ENCODE data around the gene LPAR3.

LPAR3 gene

GRCh38 chr1:84885469-84885868 lies 7.5 kb downstream of the LPAR3 start:
- TF ChIP-seq POLR2A (IDR thresholded peaks at IDR 0.05; ENCODE audit: low read depth, low read length), result no peak
- FAIRE-seq, result no peak
- no peak for DNase-seq (ENCODE audit: insufficient read length, low spot score)

DNA sequence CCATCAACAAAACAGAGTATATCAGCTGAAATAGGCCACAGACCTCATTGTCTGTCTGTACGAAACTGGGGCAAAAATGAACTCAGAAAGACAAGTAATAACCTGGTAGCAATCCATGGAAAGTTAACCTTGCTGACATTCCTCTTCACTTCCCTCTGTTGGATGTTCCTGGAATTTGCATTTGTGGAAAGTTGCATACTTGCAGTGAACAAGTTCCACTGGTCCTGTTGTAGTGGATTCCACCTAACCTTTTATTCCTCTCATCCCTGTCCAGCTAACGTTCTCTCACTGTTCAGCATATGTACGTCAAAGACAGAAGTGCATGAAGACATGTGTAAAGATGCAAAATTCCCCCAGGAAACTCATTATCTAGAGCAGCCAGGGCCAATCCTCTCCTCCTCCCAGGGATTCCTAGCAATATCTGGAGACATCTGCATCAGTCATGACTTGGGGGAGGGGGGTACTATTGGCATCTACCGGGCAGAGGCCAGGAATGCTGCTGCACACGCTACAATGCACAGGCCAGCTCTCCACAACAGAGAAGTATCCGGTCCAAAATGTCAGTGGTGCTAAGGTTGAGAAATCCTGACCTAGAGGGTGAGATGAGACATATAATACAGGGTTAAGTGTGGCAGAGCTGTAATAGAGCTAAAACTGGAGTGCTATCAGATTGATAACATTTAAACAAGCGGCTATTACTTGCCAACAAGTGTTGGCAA lies 8.2 kb downstream of the LPAR3 start:
- DNase-seq (ENCODE audit: insufficient read length, low spot score), result no peak
- TF ChIP-seq POLR2A (IDR thresholded peaks at IDR 0.05; ENCODE audit: low read depth, low read length), result no peak
- no peak for FAIRE-seq

DNA sequence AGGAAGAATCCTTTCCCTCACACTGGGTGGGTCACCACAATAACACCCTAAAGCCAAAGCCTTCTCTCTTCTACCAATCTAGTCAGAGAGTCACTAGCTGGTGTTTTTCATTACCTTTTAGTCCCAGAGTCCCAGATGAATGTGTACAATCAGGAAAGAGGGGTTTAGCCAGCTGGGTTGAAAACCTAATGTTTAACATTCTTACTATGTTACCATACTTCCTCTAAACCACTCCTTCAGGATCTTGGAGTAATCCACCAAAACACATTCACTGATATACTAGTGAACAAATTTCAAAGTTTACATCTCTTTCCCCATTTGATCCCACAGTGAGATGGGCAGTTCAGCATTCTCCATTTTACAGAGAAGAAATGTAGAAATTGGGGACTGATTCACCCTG lies 9.7 kb downstream of the LPAR3 start:
- no peak for FAIRE-seq

GRCh38 chr1:84877592-84877991 lies 15.4 kb downstream of the LPAR3 start:
- no peak for TF ChIP-seq POLR2A (IDR thresholded peaks at IDR 0.05; ENCODE audit: low read depth, low read length)
- DNase-seq (ENCODE audit: insufficient read length, low spot score) (no peak), FAIRE-seq (no peak)

More for the DNA sequence above, 9.7 kb downstream of the LPAR3 start:
- TF ChIP-seq POLR2A (IDR thresholded peaks at IDR 0.05; ENCODE audit: low read depth, low read length), result no peak
- no peak for DNase-seq (ENCODE audit: insufficient read length, low spot score)

GRCh38 chr1:84876353-84876752 lies 16.7 kb downstream of the LPAR3 start:
- FAIRE-seq (no peak), DNase-seq (ENCODE audit: insufficient read length, low spot score) (no peak)
- TF ChIP-seq POLR2A (IDR thresholded peaks at IDR 0.05; ENCODE audit: low read depth, low read length), result no peak

DNA sequence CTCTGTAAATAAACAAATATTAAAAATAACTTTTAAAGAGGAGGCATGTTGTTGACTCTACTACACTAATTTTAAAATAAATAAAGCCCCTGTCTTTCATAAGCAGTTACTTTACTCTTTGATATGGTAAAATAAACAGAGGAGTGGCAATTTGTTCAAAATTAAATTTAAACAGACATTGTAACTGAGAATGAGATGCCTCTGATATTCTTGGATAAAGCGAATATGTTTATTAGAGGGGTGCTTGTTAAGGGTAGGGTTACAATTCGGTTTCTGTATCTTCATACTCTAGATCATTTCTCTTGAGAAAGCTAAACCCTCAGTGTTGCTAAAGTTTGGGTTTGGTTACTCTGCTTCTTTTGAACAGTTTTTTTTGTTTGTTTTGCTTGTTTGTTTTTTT lies 19.6 kb downstream of the LPAR3 start:
- TF ChIP-seq POLR2A (IDR thresholded peaks at IDR 0.05; ENCODE audit: low read depth, low read length), result no peak
- no peak for DNase-seq (ENCODE audit: insufficient read length, low spot score)
- no peak for FAIRE-seq

GRCh38 chr1:84872696-84873355 lies 20.2 kb downstream of the LPAR3 start:
- TF ChIP-seq POLR2A (IDR thresholded peaks at IDR 0.05; ENCODE audit: low read depth, low read length), result no peak
- no peak for FAIRE-seq

DNA sequence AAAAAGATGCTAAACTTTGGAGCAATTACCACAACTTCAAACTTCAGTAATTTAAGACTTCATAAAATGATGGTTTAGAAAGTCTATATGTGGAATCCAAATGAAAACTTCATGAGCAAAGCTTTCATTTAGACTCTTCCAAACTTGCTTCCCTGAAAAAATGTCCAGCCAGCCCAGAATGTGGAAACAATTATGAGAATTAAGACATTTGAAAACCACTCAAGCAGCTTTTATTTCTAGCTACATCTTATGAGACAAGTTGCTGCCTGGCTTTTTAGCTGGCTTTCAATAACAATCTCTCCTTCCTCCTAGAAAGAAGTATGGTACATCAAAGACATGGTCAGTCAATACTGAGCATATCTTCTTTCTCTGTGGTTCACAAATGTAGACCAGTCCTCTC lies 21.8 kb downstream of the LPAR3 start:
- FAIRE-seq (no peak), DNase-seq (ENCODE audit: insufficient read length, low spot score) (no peak)
- TF ChIP-seq POLR2A (IDR thresholded peaks at IDR 0.05; ENCODE audit: low read depth, low read length), result no peak

More at GRCh38 chr1:84872696-84873355, 20.2 kb downstream of the LPAR3 start:
- no peak for DNase-seq (ENCODE audit: insufficient read length, low spot score)

DNA sequence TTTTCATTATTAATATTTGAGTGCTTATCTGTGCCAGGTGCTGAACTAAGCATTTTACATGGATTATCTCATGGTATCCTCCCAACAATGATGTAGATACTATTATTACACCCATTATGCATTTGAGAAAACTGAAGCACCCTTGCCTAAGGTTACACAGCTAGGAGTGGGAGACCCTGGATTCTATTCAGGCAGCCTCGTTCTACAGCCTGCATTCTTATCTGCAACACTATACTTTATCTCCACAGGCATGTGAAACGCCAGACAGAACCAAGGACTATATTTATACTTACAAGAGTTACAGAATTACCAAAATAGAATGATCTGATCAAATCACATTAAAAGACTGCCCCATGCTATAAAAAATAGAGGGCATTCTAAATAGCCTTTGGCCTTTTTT lies 22.4 kb downstream of the LPAR3 start:
- no peak for TF ChIP-seq POLR2A (IDR thresholded peaks at IDR 0.05; ENCODE audit: low read depth, low read length)
- no peak for FAIRE-seq

GRCh38 chr1:84869720-84870119 lies 23.3 kb downstream of the LPAR3 start:
- FAIRE-seq (no peak), DNase-seq (ENCODE audit: insufficient read length, low spot score) (no peak)
- no peak for TF ChIP-seq POLR2A (IDR thresholded peaks at IDR 0.05; ENCODE audit: low read depth, low read length)

More for the DNA sequence above, 22.4 kb downstream of the LPAR3 start:
- no peak for DNase-seq (ENCODE audit: insufficient read length, low spot score)

DNA sequence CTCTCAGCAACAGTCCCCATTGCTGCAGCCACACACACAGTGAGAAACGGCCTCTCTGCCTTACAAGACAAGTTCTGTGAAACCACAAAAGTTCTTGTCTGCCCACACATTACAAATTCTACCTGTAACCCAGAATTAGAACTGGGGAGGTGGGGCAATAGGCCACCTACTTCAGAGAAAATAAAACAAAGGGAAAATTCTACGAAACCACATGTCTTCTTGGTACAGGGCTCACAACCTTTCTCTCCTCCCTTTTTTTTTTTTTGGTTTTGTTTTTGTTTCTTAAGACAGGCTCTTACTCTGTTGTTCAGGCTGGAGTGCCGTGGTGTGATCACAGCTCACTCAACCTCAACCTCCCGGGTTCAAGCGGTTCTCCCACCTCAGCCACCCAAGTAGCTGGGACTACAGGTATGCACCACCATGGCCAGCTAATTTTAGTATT lies 30.2 kb downstream of the LPAR3 start:
- FAIRE-seq, result no peak
- no peak for DNase-seq (ENCODE audit: insufficient read length, low spot score)

DNA sequence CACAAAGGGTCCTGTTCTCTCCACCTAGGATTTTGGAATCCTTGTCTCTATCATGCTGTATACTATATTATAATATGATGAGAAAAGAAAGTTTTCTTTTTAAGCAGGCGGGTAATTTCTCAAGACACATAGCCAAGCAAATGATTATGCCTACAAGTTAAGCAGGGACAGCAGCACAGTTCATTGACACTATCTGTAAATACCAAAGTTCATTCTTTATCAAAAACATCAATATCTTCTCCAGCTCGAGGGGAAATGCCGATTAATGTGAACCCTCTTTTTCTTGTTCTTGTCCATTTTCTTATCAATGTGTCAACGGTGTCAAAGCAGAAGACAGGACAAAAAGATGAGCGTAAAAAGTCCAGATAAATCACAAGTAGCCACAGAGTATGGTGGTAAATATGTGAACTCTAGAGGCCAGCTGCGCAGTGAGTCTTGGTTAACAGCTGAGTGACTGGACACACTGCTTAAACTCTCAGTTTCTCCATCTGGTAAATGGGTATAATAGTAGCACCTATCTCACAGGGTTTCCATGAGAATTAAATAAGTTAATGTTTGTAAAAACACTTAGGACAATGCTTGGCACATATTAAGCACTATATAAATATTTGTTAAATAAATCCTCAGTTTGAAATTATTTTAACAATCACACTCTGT lies 30.9 kb downstream of the LPAR3 start:
- TF ChIP-seq POLR2A (IDR thresholded peaks at IDR 0.05; ENCODE audit: low read depth, low read length), result no peak
- DNase-seq (ENCODE audit: insufficient read length, low spot score), result no peak
- FAIRE-seq, result no peak

More for the DNA sequence above, 30.2 kb downstream of the LPAR3 start:
- TF ChIP-seq POLR2A (IDR thresholded peaks at IDR 0.05; ENCODE audit: low read depth, low read length), result no peak

DNA sequence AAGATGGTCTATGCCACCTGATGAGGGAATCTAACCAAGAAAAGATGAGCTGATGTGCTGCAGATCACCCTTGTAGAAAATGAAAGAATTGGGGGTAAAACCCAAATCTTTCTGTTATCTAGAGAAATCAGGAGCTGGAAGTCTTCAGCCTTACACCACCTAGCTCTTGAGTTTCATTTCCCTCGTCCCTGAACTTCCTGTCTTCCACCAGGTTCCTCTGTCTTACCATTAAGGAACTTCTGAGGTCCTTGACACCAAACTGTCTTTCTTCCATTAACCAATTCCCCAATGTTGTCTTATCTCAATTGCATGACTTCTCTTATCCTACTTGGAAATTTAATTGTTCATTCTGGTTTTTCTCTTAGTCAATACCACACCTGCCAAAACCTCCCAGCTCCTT lies 31.5 kb downstream of the LPAR3 start:
- TF ChIP-seq POLR2A (IDR thresholded peaks at IDR 0.05; ENCODE audit: low read depth, low read length), result no peak
- FAIRE-seq, result no peak
- no peak for DNase-seq (ENCODE audit: insufficient read length, low spot score)

GRCh38 chr1:84859866-84860265 lies 33.1 kb downstream of the LPAR3 start:
- no peak for DNase-seq (ENCODE audit: insufficient read length, low spot score)
- FAIRE-seq, result no peak
- TF ChIP-seq POLR2A (IDR thresholded peaks at IDR 0.05; ENCODE audit: low read depth, low read length), result no peak

Data from H54 (cell line).